A549 (cell line): ENCODE results near the gene TRAM2. TPM values are rescaled to one million over a fixed set of nuclear protein-coding genes. Genes with fewer than 3 reads are reported as not detected.

Experiments
- ATAC-seq, 2 experiments: fragments of 200-7000 bp in 1 of 2; fragments of >200 bp in 1 of 2; cut with Nextera tagmentation in 1 of 2; cut with Tn5 transposase in 1 of 2; 3 replicates each; pipeline versions ENCODE4 v1.8.0 to v1.9.1; 2018 to 2020; ENCODE audit warnings: mild to moderate bottlenecking in 1 of 2, moderate library complexity in 1 of 2
- CTCF ChIA-PET: fragments of 300-600 bp; sonication (Branson Sonifier 250); formaldehyde crosslinking; extraction: SDS; loops from one replicate; lab custom pipeline; 2021; ENCODE audit warnings: antibody characterized with exemption, inconsistent platforms; lab: Yijun Ruan, JAX
- POLR2A ChIA-PET: fragments of 350-600 bp; formaldehyde crosslinking; extraction: SDS; loops from one replicate; lab custom pipeline; 2021; ENCODE audit warnings: antibody characterized with exemption, inconsistent platforms; lab: Yijun Ruan, JAX
- DNase-seq, 2 experiments: peaks; one replicate each; pipeline versions ENCODE4 v3.0.0 to v3.0.0-alpha.2; 2011 to 2016; ENCODE audit warnings: low read depth in 1 of 2, low spot score in 1 of 2
- FAIRE-seq: peaks from 2 replicates; lab custom pipeline; 2011; peaks lifted over from hg19 to GRCh38; lab: Jason Lieb, UNC
- H3K27ac ChIP-seq, 2 experiments: fragments of >200 bp; sonication (Bioruptor Twin); formaldehyde crosslinking; 3 replicates each; pipeline ENCODE4 v1.5.1; 2016 to 2017
- H3K4me1 ChIP-seq: fragments of >200 bp; sonication (Bioruptor Twin); formaldehyde crosslinking; 3 replicates; pipeline ENCODE4 v1.6.1; 2016
- H3K4me2 ChIP-seq: fragments of >200 bp; sonication (Bioruptor Twin); formaldehyde crosslinking; 3 replicates; pipeline ENCODE4 v1.6.1; 2016
- H3K4me3 ChIP-seq: fragments of >200 bp; sonication (Bioruptor Twin); formaldehyde crosslinking; 3 replicates; pipeline ENCODE4 v1.5.1; 2016
- H3K9me3 ChIP-seq: fragments of >200 bp; sonication (Bioruptor Twin); formaldehyde crosslinking; 3 replicates; pipeline ENCODE4 v1.6.1; 2016
- CBX2 ChIP-seq: fragments of 200-600 bp; sonication (generic); IDR thresholded peaks from 2 replicates; pipeline ENCODE4 v1.6.1; 2016; ENCODE audit warnings: low read depth, mild to moderate bottlenecking, borderline replicate concordance
- CEBPB ChIP-seq, 2 experiments: fragments of >200 bp in 1 of 2; sonication (Bioruptor Twin) in 1 of 2; formaldehyde crosslinking in 1 of 2; IDR thresholded peaks; 2 replicates each; pipeline ENCODE4 v1.6.1; 2012 to 2016
- CHD2 ChIP-seq: fragments of 150-350 bp; IDR thresholded peaks from 2 replicates; pipeline ENCODE4 v1.6.1; 2014; ENCODE audit warnings: low read length; ENCODE audit not compliant: partially characterized antibody
- EHF ChIP-seq: fragments of 250-450 bp; sonication (Bioruptor Pico); IDR thresholded peaks from 2 replicates; pipeline ENCODE4 v1.5.0; 2020; ENCODE audit warnings: mild to moderate bottlenecking
- ELK1 ChIP-seq: fragments of 150-350 bp; IDR thresholded peaks from 2 replicates; pipeline ENCODE4 v1.6.1; 2014; ENCODE audit warnings: low read depth, mild to moderate bottlenecking, low read length
- FOXS1 ChIP-seq: fragments of 250-450 bp; sonication (Bioruptor Pico); IDR thresholded peaks from 2 replicates; pipeline ENCODE4 v1.5.0; 2020; ENCODE audit warnings: mild to moderate bottlenecking, moderate library complexity
- HDAC2 ChIP-seq: fragments of 200-600 bp; sonication (generic); IDR thresholded peaks from 2 replicates; pipeline ENCODE4 v1.6.1; 2016
- HEYL ChIP-seq: fragments of 250-450 bp; sonication (Bioruptor Pico); IDR thresholded peaks from 2 replicates; pipeline ENCODE4 v1.8.0; 2021; ENCODE audit warnings: mild to moderate bottlenecking, moderate library complexity
- HOXA7 ChIP-seq: fragments of 250-450 bp; sonication (Bioruptor Pico); IDR thresholded peaks from 2 replicates; pipeline ENCODE4 v1.5.0; 2020; ENCODE audit warnings: mild to moderate bottlenecking, moderate library complexity
- HOXB5 ChIP-seq: fragments of 250-450 bp; sonication (Bioruptor Pico); IDR thresholded peaks from 2 replicates; pipeline ENCODE4 v1.5.0; 2020; ENCODE audit warnings: mild to moderate bottlenecking, moderate library complexity
- JUN ChIP-seq, 2 experiments: fragments of >200 bp; sonication (Bioruptor Twin); formaldehyde crosslinking; IDR thresholded peaks; 2 replicates in 1 of 2; 3 replicates in 1 of 2; pipeline ENCODE4 v1.6.1; 2016 to 2017
- KDM5A ChIP-seq: fragments of 200-600 bp; sonication (generic); IDR thresholded peaks from 2 replicates; pipeline ENCODE4 v1.6.1; 2016; ENCODE audit warnings: antibody characterized with exemption, mild to moderate bottlenecking
- MAFK ChIP-seq: fragments of 450-650 bp; IDR thresholded peaks from 2 replicates; pipeline ENCODE4 v1.6.1; 2014; ENCODE audit not compliant: partially characterized antibody
- MAX ChIP-seq: IDR thresholded peaks from 2 replicates; pipeline ENCODE4 v1.6.1; 2012
- MAZ ChIP-seq: fragments of 150-350 bp; IDR thresholded peaks from 2 replicates; pipeline ENCODE4 v1.6.1; 2014; ENCODE audit warnings: antibody characterized with exemption, low read depth, low read length, borderline replicate concordance
- MYC ChIP-seq: IDR thresholded peaks from 2 replicates; pipeline ENCODE4 v1.6.1; 2012; ENCODE audit warnings: mild to moderate bottlenecking, inconsistent platforms, low read length, improper control_type of control experiment, borderline replicate concordance
- NFE2L2 ChIP-seq: fragments of 150-350 bp; conservative IDR thresholded peaks from 2 replicates; pipeline ENCODE4 v1.6.1; 2014; ENCODE audit warnings: low read length
- NR3C1 ChIP-seq: fragments of >200 bp; sonication (Bioruptor Twin); formaldehyde crosslinking; IDR thresholded peaks from 3 replicates; pipeline ENCODE4 v1.6.1; 2017
- PHF8 ChIP-seq: fragments of 200-600 bp; sonication (generic); IDR thresholded peaks from 2 replicates; pipeline ENCODE4 v1.6.1; 2016; ENCODE audit warnings: low read depth, mild to moderate bottlenecking, antibody characterized with exemption, moderate library complexity, borderline replicate concordance
- POLR2A ChIP-seq: IDR thresholded peaks from 2 replicates; pipeline ENCODE4 v1.6.1; 2012; ENCODE audit warnings: mild to moderate bottlenecking, low read length
- RARB ChIP-seq: fragments of 250-450 bp; sonication (Bioruptor Pico); IDR thresholded peaks from 2 replicates; pipeline ENCODE4 v1.8.0; 2021; ENCODE audit warnings: mild to moderate bottlenecking, moderate library complexity
- RCOR1 ChIP-seq: fragments of 150-350 bp; IDR thresholded peaks from 2 replicates; pipeline ENCODE4 v1.6.1; 2014; ENCODE audit warnings: antibody characterized with exemption, low read length, low read depth
- REST ChIP-seq: fragments of 200-600 bp; sonication (generic); IDR thresholded peaks from 2 replicates; pipeline ENCODE4 v1.6.1; 2016; ENCODE audit warnings: antibody characterized with exemption, mild to moderate bottlenecking, moderate library complexity
- RFX5 ChIP-seq: fragments of 450-650 bp; IDR thresholded peaks from 2 replicates; pipeline ENCODE4 v1.7.1; 2014; ENCODE audit warnings: antibody characterized with exemption, mild to moderate bottlenecking, moderate library complexity
- SMC3 ChIP-seq: fragments of >200 bp; sonication (Bioruptor Twin); formaldehyde crosslinking; IDR thresholded peaks from 3 replicates; pipeline ENCODE4 v1.6.1; 2018; ENCODE audit warnings: inconsistent platforms
- ZFP36 ChIP-seq: fragments of 450-650 bp; IDR thresholded peaks from 2 replicates; pipeline ENCODE4 v1.6.1; 2014; ENCODE audit warnings: borderline replicate concordance; ENCODE audit not compliant: partially characterized antibody
- ZNF302 ChIP-seq: fragments of 250-450 bp; sonication (Bioruptor Pico); IDR thresholded peaks from 2 replicates; pipeline ENCODE4 v1.9.0; 2021; ENCODE audit warnings: inconsistent platforms, mild to moderate bottlenecking, moderate library complexity
- WGBS: methylation state at CpG from one replicate; pipeline ENCODE4 v1.1.6; 2017; ENCODE audit errors: missing lambda C conversion rate; 5-methylcytosine and 5-hydroxymethylcytosine counted together
- polyA plus RNA-seq, 4 experiments: library from polyadenylated mRNA; depleted of rRNA in 3 of 4; stranded (reverse); fragments of >200 nt; fragmentation: RNase III in 1 of 4; extraction: RNeasy Plus Mini Kit Qiagen cat#74134 plus additional on column Dnase treatment in 1 of 4; gene quantifications; 2 replicates in 3 of 4; 3 replicates in 1 of 4; pipeline ENCODE4 v1.2.3, GENCODE V29; 2011 to 2017

TRAM2 gene
- polyA plus RNA-seq, 2 of the 4 experiments (the other 2 are of a cell fraction) = 16.4 to 25.4 TPM

- Histone ChIP-seq H3K27ac (no peak overlapping the region), H3K4me3 (no peak overlapping the region), H3K4me1 (peaks cover 92% of the 10 kb centered on the region), H3K4me2 (no peak overlapping the region), H3K9me3 (no peaks in the 10 kb centered on the region)
- POLR2A ChIA-PET = no interaction called here
- no peak for ATAC-seq
- DNase-seq = no peak
- TF ChIP-seq KDM5A (no peak), RARB (CRISPR knock-in tag) (no peak), POLR2A (no peak), HDAC2 (no peak), REST (no peak), SMC3 (no peak), HOXA7 (CRISPR knock-in tag) (no peak), RCOR1 (no peak), MYC (no peak), FOXS1 (CRISPR knock-in tag) (no peak), MAZ (no peak), MAX (no peak), NR3C1 (no peak), CBX2 (no peak), ELK1 (no peak), HEYL (CRISPR knock-in tag) (no peak), PHF8 (no peak), HOXB5 (CRISPR knock-in tag) (no peak)
- no peak for FAIRE-seq
- 94% methylated on average over 5 of the region's 5 CpGs for WGBS
- CTCF ChIA-PET = interaction anchor here (1.0 to 1.7 kb wide), 4 partner anchors 27 to 137 kb away, joined by 3 to 8 read pairs (median 3); no protein-coding TSS in a partner anchor
These were observed 27.9 kb downstream of the TRAM2 start for GRCh38 chr6:52548999-52549398.

- FAIRE-seq = no peak
- WGBS = 87% methylated on average over 7 of the region's 7 CpGs
- POLR2A ChIA-PET = no interaction called here
- H3K4me3 ChIP-seq = no peak overlapping the region
- TF ChIP-seq JUN (IDR thresholded peaks at IDR 0.05) (no peak), HEYL (CRISPR knock-in tag) (no peak), NR3C1 (no peak), NFE2L2 (no peak), RFX5 (no peak), MAFK (no peak), EHF (CRISPR knock-in tag) (no peak), CHD2 (no peak), CEBPB (IDR thresholded peaks at IDR 0.05) (no peak), ZFP36 (no peak), ZNF302 (CRISPR knock-in tag) (no peak)
- TF ChIP-seq, all 56 proteins: peak for 0
- H3K27ac ChIP-seq = no peak overlapping the region
- CTCF ChIA-PET = interaction anchor here (1.0 to 1.7 kb wide), 3 partner anchors 28 to 136 kb away, joined by 3 to 8 read pairs (median 3); no protein-coding TSS in a partner anchor
- no peaks in the 10 kb centered on the region for H3K9me3 ChIP-seq
- no peak overlapping the region for H3K4me2 ChIP-seq
- H3K4me1 ChIP-seq = peaks cover 93% of the 10 kb centered on the region
- DNase-seq = no peak
- no peak for ATAC-seq
These were observed 28.5 kb downstream of the TRAM2 start for GRCh38 chr6:52548353-52548713.
